GM23248 (cell line): ENCODE results near the gene PEAR1.

Experiments used
- EZH2 ChIP-seq: fragments of 200-600 bp; sonication (generic); IDR thresholded peaks from 2 replicates; pipeline ENCODE4 v1.6.1; 2018; ENCODE audit warnings: antibody characterized with exemption, mild to moderate bottlenecking; ENCODE audit not compliant: insufficient read depth, poor library complexity, severe bottlenecking
- EZH2phosphoT487 ChIP-seq: fragments of 200-600 bp; sonication (generic); IDR thresholded peaks from 2 replicates; pipeline ENCODE4 v1.6.1; 2018; ENCODE audit warnings: antibody characterized with exemption, moderate library complexity, mild to moderate bottlenecking, low read depth; ENCODE audit not compliant: insufficient read depth

DNA sequence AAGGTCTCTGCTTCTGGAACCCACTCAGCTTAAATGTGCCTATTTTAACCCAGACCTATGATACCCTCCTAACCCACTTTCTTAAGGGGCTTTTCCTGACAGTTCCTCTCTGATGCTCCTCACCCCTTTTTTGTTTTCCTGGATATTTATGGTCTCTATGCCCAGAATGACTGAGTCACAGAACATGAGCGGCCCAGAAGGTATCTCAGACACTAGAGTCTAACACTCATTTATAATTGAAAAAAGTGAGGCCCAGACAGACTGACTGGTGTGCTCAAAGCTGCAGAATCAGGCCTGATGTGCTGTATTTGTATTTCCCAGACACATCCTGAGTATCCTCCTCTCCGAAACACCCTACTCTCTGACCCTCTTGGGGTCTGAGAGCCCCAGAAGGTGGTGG lies 70.9 kb downstream of the PEAR1 start:
- TF ChIP-seq EZH2, result no peak
- TF ChIP-seq EZH2phosphoT487, result no peak
